OCI-M2 (cell line): Measurements from ENCODE around the gene PDGFB.

ENCODE experiments used
- DNase-seq: peaks from one replicate; lab custom pipeline; 2025; ENCODE audit not compliant: unreplicated experiment; lab: John Stamatoyannopoulos, UW

The PDGFB gene

DNA sequence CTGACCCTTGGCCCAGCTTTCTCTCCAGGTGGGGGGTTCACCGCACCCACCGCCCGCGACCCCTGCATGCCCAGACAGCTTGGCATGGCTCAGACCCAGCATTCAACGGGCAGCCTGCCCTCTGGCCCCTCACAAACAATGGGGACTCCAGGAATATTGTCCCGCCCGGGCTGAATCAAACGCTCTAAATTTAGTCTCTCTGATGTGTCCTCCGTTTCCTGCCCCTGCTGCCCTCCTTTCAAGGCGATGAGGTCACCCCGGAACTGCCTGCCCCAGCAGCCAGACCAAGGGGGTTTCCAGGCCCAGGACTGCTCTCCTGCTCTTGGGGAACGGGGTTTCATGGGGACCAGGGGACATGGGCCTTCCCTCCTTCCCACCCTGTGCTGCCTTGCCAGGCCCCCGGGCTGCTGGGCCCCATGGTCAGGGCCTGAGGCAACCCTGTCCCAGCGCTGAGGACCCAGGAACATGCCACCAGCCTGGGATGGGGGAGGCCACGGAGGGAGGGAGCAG, 10.1 kb upstream of the PDGFB start:
- DNase-seq: no peak

DNA sequence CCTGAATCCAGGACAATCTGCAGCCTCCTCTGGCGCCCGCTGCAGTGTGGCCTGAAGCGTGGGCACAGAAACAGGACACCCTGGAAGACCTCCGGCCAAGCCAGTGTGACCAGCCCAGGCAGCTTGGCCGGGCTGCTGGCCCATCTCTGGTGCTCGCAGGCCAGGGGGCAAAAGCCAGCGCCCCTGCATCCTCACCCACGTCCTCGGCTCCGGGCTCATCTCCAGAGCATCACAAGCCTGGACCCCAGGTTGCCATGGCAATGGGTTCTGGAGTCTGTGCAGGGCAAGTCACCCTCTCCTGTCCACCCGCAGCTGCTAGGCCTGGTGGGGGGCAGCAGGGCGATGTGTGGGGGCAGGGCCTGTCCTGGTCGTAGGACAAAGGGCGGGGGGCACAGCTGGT, 9.3 kb upstream of the PDGFB start:
- DNase-seq: no peak

DNA sequence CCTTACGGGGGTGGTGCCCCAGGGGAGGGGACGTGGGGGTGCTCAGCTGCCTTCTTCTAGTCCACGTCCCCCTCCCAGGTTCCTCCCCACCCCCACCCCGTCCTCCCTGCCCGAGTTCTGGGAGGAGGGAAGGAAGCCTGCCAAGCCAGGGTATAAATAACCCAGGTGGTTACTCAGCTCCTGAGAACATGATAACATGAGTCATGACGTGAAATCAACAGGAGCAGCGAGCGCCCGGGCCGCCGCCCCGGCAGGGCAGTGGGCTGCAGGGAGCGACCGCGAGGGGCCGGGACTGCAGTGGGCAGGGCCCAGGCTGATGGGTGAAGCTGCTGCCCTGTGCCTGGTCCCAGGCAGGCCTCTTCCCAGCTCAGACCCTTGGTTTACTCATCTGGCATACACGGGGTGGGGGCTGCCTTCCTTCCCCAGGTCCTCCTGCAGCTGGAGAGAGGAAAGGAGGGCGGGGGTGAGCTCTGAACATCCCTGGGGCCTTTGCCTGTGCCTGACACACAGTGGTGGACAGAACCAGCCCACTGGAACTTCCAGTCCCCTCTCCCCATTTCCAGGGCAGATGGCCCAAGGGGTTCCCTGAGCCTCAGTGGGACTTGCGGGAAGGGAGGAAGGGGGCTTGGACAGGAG, 8.8 kb upstream of the PDGFB start:
- no peak for DNase-seq

GRCh38 chr22:39252461-39253434, 8.0 kb upstream of the PDGFB start:
- no peak for DNase-seq

GRCh38 chr22:39251762-39252460, 7.1 kb upstream of the PDGFB start:
- DNase-seq: no peak

DNA sequence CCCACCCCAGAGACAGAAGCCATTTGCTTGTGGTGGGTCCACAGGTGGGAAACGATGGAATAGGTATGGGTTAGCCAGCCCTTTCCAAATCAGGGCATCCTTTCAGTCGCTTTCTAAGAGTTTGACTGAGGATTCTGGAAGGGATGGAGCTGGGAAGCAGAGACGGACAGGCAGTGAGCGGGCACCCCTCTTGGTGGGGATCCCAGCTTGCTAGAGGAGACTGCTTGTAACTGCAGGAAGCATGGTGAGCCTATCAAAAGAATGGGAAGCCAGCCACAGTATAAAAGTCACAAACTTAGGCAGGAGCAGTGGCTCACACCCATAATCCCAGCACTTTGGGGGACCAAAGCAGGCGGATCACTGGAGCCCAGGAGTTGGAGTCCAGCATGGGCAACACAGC, 6.1 kb upstream of the PDGFB start:
- DNase-seq: no peak

- no peak for DNase-seq
These were observed 5.3 kb upstream of the PDGFB start for GRCh38 chr22:39250131-39250530.

DNA sequence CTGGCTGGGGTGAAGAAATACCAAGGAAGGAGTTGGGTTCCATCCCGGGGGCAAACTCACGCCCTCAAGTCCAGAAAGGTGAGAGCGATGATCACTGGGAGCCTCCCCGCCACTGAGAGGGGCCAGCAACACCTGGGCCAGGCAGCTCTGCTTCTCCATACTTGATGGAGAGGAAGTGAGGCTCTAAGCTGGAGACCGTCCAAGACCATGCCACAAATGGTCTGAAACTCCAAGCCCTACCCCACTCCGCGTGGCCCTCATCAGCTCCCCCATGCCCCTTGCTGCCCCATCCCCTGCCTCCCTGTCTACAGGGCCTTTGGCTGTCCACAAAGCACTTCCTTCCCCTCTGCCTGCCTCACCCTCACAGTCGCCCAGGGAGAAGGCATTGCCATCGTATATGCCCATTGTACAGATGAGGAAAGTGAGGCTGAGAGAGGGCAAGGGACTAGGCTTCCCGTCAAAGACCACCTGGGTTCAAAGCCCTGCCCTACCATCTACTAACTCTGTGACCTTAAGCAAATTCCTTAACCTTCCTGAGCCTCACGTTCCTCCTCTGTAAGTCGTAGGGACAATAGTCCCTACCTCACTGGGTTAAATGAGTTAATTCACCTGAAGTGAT, 4.4 kb upstream of the PDGFB start:
- no peak for DNase-seq

GRCh38 chr22:39248254-39248653, 3.5 kb upstream of the PDGFB start:
- no peak for DNase-seq

DNA sequence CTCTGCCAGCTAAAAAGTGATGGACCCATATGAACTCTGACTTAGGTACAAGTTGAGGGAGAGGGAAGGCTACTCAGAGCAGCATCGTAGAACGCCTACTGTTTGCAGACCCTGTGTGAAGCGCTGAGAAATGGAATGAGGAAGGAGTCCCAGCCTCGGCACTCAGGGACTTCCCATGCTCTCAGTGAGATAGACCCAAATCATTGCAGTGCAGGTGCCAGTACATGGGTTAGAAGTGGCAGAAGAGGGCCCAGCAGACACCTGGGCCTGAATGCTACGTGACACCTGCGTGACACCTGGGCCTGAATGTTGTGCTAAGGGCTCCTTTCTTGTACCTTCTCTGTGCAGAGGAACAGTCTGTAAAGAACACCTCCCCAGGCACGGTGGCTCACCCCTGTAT, 2.6 kb upstream of the PDGFB start:
- no peak for DNase-seq

DNA sequence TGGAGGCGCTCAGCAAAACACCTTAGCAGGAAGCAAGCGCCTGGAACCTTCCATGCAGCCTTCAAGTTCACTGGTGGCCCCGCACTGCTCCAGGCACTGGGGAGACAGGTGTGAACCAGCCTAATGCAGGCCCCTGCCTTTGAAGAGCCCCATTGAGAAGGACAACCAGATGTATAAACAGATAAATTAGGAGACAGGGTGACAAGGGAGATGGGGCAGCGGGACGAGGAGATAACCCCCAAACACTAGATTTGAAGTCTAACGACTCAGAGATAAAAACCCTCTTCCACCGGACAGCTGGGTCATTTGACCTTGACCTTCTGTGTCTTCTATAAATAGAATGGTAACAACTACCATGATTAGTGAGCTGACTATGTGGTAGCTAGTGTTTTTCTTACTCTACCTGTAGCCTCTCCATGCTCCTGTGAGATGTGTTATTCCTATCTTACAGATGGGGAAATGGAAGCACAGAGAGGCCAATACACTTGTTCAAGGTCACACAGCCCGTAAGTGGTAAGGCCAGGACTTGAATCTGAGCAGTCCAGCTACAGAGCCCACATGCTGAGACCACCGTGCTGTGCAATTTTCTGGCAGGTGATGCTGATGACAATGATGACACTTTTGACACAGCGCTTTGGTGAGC, 2.0 kb upstream of the PDGFB start:
- DNase-seq: no peak

- DNase-seq: no peak
These were observed 1.4 kb upstream of the PDGFB start for GRCh38 chr22:39246217-39246616.

GRCh38 chr22:39245130-39246039, 603 bp upstream of the PDGFB start:
- no peak for DNase-seq

- DNase-seq: no peak
These were observed 666 bp downstream of the PDGFB start for GRCh38 chr22:39244136-39244495.

- DNase-seq: no peak
These were observed 1.2 kb downstream of the PDGFB start for GRCh38 chr22:39243439-39244135.

GRCh38 chr22:39242595-39243438, 2.0 kb downstream of the PDGFB start:
- no peak for DNase-seq

GRCh38 chr22:39241794-39242594, 2.8 kb downstream of the PDGFB start:
- DNase-seq: no peak
